Esophagus squamous epithelium (tissue), 5 donors: ENCODE data around the gene SERHL2. TPM values are rescaled to one million over a fixed set of nuclear protein-coding genes. Genes with fewer than 3 reads are reported as not detected.
"Not testable (repeated sequence)": the region's sequence is repeated elsewhere in the genome, so short reads cannot be mapped to it uniquely, and the experiment has no call there.

Experiments used
- DNase-seq: peaks from one replicate; lab custom pipeline; 2025; lab: John Stamatoyannopoulos, UW
- H3K27ac ChIP-seq, 4 donors: fragments of 200-600 bp; sonication (generic); one replicate each; pipeline ENCODE4 v1.5.1; 2016 to 2019; ENCODE audit warnings: mild to moderate bottlenecking in 1 of 4
- H3K27me3 ChIP-seq, 4 donors: fragments of 200-600 bp; sonication (generic); 1 replicate in 3 of 4; 2 replicates in 1 of 4; pipeline versions ENCODE4 v1.5.1 to v1.6.0; 2017 to 2021; ENCODE audit warnings: antibody characterized with exemption in 1 of 4
- H3K36me3 ChIP-seq, 3 donors: fragments of 200-600 bp; sonication (generic); one replicate each; pipeline ENCODE4 v1.5.1; 2016 to 2019
- H3K4me1 ChIP-seq, 3 donors: fragments of 200-600 bp; sonication (generic); one replicate each; pipeline ENCODE4 v1.5.1; 2017 to 2019
- H3K4me3 ChIP-seq, 4 donors: fragments of 200-600 bp; sonication (generic); 1 replicate in 3 of 4; 2 replicates in 1 of 4; pipeline ENCODE4 v1.5.1; 2016 to 2019; ENCODE audit warnings: mild to moderate bottlenecking in 2 of 4, moderate library complexity in 1 of 4
- H3K9me3 ChIP-seq, 3 donors: fragments of 200-600 bp; sonication (generic); one replicate each; pipeline ENCODE4 v1.5.1; 2016 to 2019
- CTCF ChIP-seq, 6 experiments: fragments of 450-650 bp in 4 of 6; fragments of 200-600 bp in 2 of 6; sonication (generic) in 2 of 6; IDR thresholded peaks; one replicate each; pipeline ENCODE4 v1.5.1; 2016 to 2019; ENCODE audit warnings: antibody characterized with exemption in 6 of 6, mild to moderate bottlenecking in 4 of 6, moderate library complexity in 4 of 6
- POLR2A ChIP-seq, 4 donors: fragments of 450-650 bp; IDR thresholded peaks; one replicate each; pipeline ENCODE4 v1.6.1; 2017; ENCODE audit warnings: antibody characterized with exemption in 4 of 4, mild to moderate bottlenecking in 4 of 4, moderate library complexity in 3 of 4
- WGBS, 2 donors: methylation state at CpG; one replicate each; pipeline ENCODE4 v1.1.5; 2018; 5-methylcytosine and 5-hydroxymethylcytosine counted together
- intact Hi-C: fragments of 100-400 bp; cut with DNase I; formaldehyde crosslinking; loops from one replicate; pipeline ENCODE4 v1.15.0; 2022
- total RNA-seq, 4 donors: library from RNA; depleted of rRNA; stranded (reverse); fragments of >200 nt; gene quantifications; one replicate each; pipeline ENCODE4 v1.1.0, GENCODE V29; 2016
- donor health status: DM: yes; HTN: yes; CAD: no.

SERHL2 gene
- total RNA-seq, 4 donors from 2014 or later: 2.1 to 5.1 (median 3.6) TPM

- peak; percentile 21 for DNase-seq
- WGBS, 2 donors: 6 to 12% methylated on average over 23 to 32 of the region's 65 CpGs
- H3K4me1 ChIP-seq: peaks cover 11 to 22% (median 12%) of the 10 kb centered on the region in 3 donors
- peak within 1 kb of the TSS; percentile 77 to 95 (median 93) for H3K27ac ChIP-seq
- no peaks in the 10 kb centered on the region for H3K27me3 ChIP-seq
- H3K9me3 ChIP-seq: no peaks in the 10 kb centered on the region
- intact Hi-C loops: no loop called here
- peaks cover 0 to 32% (median 8%) of the 10 kb centered on the region in 3 donors for H3K36me3 ChIP-seq
- TF ChIP-seq CTCF (IDR thresholded peaks at IDR 0.05) (no peak), POLR2A (IDR thresholded peaks at IDR 0.05) (peak in 2 of 4 donors; percentile 75 to 83)
- H3K4me3 ChIP-seq: peak within 1 kb of the TSS; percentile 75 to 95 (median 82)
These were observed 34.0 kb upstream of the SERHL2 start, which contains the start of gene RRP7A for GRCh38 chr22:42519525-42520401. Gene RRP7A, minus strand, starts transcription at chr22:42519796. Its CDS starts 10 bp downstream, at chr22:42519786.

GRCh38 chr22:42521228-42521546, 32.6 kb upstream of the SERHL2 start:
- WGBS, 2 donors: 90 to 93% methylated on average over 9 of the region's 9 CpGs
- intact Hi-C loops: no loop called here

GRCh38 chr22:42522546-42522945, 31.2 kb upstream of the SERHL2 start:
- TF ChIP-seq CTCF (IDR thresholded peaks at IDR 0.05) (no peak), POLR2A (IDR thresholded peaks at IDR 0.05) (no peak)
- WGBS, 2 donors: 96 to 97% methylated on average over 15 of the region's 15 CpGs
- Histone ChIP-seq H3K4me3 (no peak overlapping the region), H3K4me1 (peaks cover 11 to 19% (median 12%) of the 10 kb centered on the region in 3 donors), H3K27ac (no peak overlapping the region), H3K36me3 (peaks cover 0 to 4% (median 0%) of the 10 kb centered on the region in 3 donors), H3K9me3 (no peaks in the 10 kb centered on the region), H3K27me3 (no peaks in the 10 kb centered on the region)
- intact Hi-C loops: no loop called here
- no peak for DNase-seq

More at GRCh38 chr22:42521228-42521546, 32.6 kb upstream of the SERHL2 start:
- Histone ChIP-seq H3K27me3 (no peaks in the 10 kb centered on the region), H3K36me3 (peaks cover 0 to 18% (median 4%) of the 10 kb centered on the region in 3 donors), H3K4me3 (no peak overlapping the region), H3K9me3 (no peaks in the 10 kb centered on the region), H3K27ac (no peak overlapping the region), H3K4me1 (peaks cover 11 to 22% (median 12%) of the 10 kb centered on the region in 3 donors)
- no peak for DNase-seq
- TF ChIP-seq POLR2A (IDR thresholded peaks at IDR 0.05) (no peak), CTCF (IDR thresholded peaks at IDR 0.05) (no peak)

GRCh38 chr22:42528591-42529307, 25.0 kb upstream of the SERHL2 start:
- Histone ChIP-seq H3K4me3 (no peak overlapping the region), H3K27ac (no peak overlapping the region), H3K9me3 (no peaks in the 10 kb centered on the region), H3K4me1 (peaks cover 0 to 9% (median 0%) of the 10 kb centered on the region in 3 donors), H3K36me3 (no peaks in the 10 kb centered on the region), H3K27me3 (no peaks in the 10 kb centered on the region)
- 88 to 96% methylated on average over 10 to 11 of the region's 11 CpGs for WGBS, 2 donors
- DNase-seq: no peak
- intact Hi-C loops: no loop called here
- no peak for TF ChIP-seq CTCF (IDR thresholded peaks at IDR 0.05)
- no peak for TF ChIP-seq POLR2A (IDR thresholded peaks at IDR 0.05)

GRCh38 chr22:42529435-42529834, 24.3 kb upstream of the SERHL2 start:
- H3K4me1 ChIP-seq: peaks cover 0 to 11% (median 0%) of the 10 kb centered on the region in 3 donors
- H3K27me3 ChIP-seq, H3K4me3 ChIP-seq, H3K9me3 ChIP-seq, H3K36me3 ChIP-seq, intact Hi-C loops, H3K27ac ChIP-seq, DNase-seq: not testable (repeated sequence)
- WGBS, 2 donors: 91 to 93% methylated on average over 8 of the region's 8 CpGs

GRCh38 chr22:42531401-42532084, 22.2 kb upstream of the SERHL2 start:
- intact Hi-C loops, H3K36me3 ChIP-seq: not testable (repeated sequence)
- WGBS, 2 donors: 89% methylated on average over 24 of the region's 24 CpGs

More at GRCh38 chr22:42531401-42532084, 22.2 kb upstream of the SERHL2 start:
- H3K4me3 ChIP-seq, H3K27ac ChIP-seq, H3K9me3 ChIP-seq, DNase-seq, H3K27me3 ChIP-seq: not testable (repeated sequence)
- H3K4me1 ChIP-seq: peaks cover 0 to 13% (median 0%) of the 10 kb centered on the region in 3 donors
